Left ventricle myocardium inferior (tissue), 1 donor: ENCODE results near the gene WDR86. TPM values are rescaled to one million over a fixed set of nuclear protein-coding genes. Genes with fewer than 3 reads are reported as not detected.

Experiments used
- DNase-seq: peaks from one replicate; pipeline ENCODE4 v3.0.0-alpha.2; 2020
- H3K27ac ChIP-seq: fragments of 200-600 bp; replicated peaks from 2 replicates; pipeline ENCODE4 v1.8.0; 2021
- H3K27me3 ChIP-seq: fragments of 200-600 bp; 2 replicates; pipeline ENCODE4 v1.8.0; 2021; ENCODE audit warnings: low read depth
- H3K36me3 ChIP-seq: fragments of 200-600 bp; 2 replicates; pipeline ENCODE4 v1.8.0; 2021
- H3K4me1 ChIP-seq: fragments of 200-600 bp; 2 replicates; pipeline ENCODE4 v1.8.0; 2021
- H3K4me3 ChIP-seq: fragments of 200-600 bp; 2 replicates; pipeline ENCODE4 v1.8.0; 2021; ENCODE audit warnings: mild to moderate bottlenecking, moderate library complexity
- H3K9me3 ChIP-seq: fragments of 200-600 bp; replicated peaks from 2 replicates; pipeline ENCODE4 v1.8.0; 2021
- CTCF ChIP-seq: fragments of 200-600 bp; IDR thresholded peaks from 2 replicates; pipeline ENCODE4 v1.8.0; 2021; ENCODE audit warnings: antibody characterized with exemption, mild to moderate bottlenecking, borderline replicate concordance
- intact Hi-C: fragments of 100-400 bp; cut with micrococcal nuclease; formaldehyde crosslinking; loops from one replicate; pipeline ENCODE4 v1.11.0; 2022
- total RNA-seq: library from RNA; stranded (reverse); fragmentation: NEBNext Ultra II Directional; extraction: Animal tissue kit (Norgen Biotek cat#: 25700); gene quantifications from one replicate; pipeline ENCODE4 v1.2.1, GENCODE V29; 2021
- donor health status: DM: no; HTN: yes; CAD: no; lungs with severe emphysema.

The WDR86 gene
- total RNA-seq, 1 donor from 2014 or later = 0.16 TPM

GRCh38 chr7:151397026-151397425 lies 12.8 kb downstream of the WDR86 start:
- Histone ChIP-seq H3K27me3 (peaks cover 38% of the 10 kb centered on the region), H3K36me3 (no peaks in the 10 kb centered on the region), H3K27ac (peak overlapping the region; percentile 54), H3K4me1 (no peaks in the 10 kb centered on the region), H3K4me3 (no peak overlapping the region), H3K9me3 (no peaks in the 10 kb centered on the region)
- intact Hi-C loops = no loop called here
- TF ChIP-seq CTCF = no peak
- no peak for DNase-seq

- Histone ChIP-seq H3K4me1 (no peaks in the 10 kb centered on the region), H3K4me3 (no peak overlapping the region), H3K27me3 (peaks cover 38% of the 10 kb centered on the region), H3K9me3 (no peaks in the 10 kb centered on the region), H3K27ac (no peak overlapping the region), H3K36me3 (no peaks in the 10 kb centered on the region)
- DNase-seq = no peak
- no peak for TF ChIP-seq CTCF
- intact Hi-C loops = no loop called here
Observed at GRCh38 chr7:151396328-151396970, 13.4 kb downstream of the WDR86 start.

- Histone ChIP-seq H3K4me1 (no peaks in the 10 kb centered on the region), H3K9me3 (no peaks in the 10 kb centered on the region), H3K27ac (no peak overlapping the region), H3K4me3 (no peak overlapping the region), H3K36me3 (no peaks in the 10 kb centered on the region), H3K27me3 (peaks cover 30% of the 10 kb centered on the region)
- intact Hi-C loops = no loop called here
- no peak for TF ChIP-seq CTCF
- no peak for DNase-seq
Observed at GRCh38 chr7:151395036-151395367, 14.8 kb downstream of the WDR86 start.

- no peak overlapping the region for H3K4me3 ChIP-seq
- peaks cover 26% of the 10 kb centered on the region for H3K27me3 ChIP-seq
- intact Hi-C loops = no loop called here
- no peak overlapping the region for H3K27ac ChIP-seq
- no peaks in the 10 kb centered on the region for H3K4me1 ChIP-seq
- no peaks in the 10 kb centered on the region for H3K9me3 ChIP-seq
- no peaks in the 10 kb centered on the region for H3K36me3 ChIP-seq
- DNase-seq = no peak
- TF ChIP-seq CTCF = no peak
Observed at GRCh38 chr7:151394076-151395035, 15.5 kb downstream of the WDR86 start.

GRCh38 chr7:151393031-151393977 lies 16.5 kb downstream of the WDR86 start:
- Histone ChIP-seq H3K4me3 (no peak overlapping the region), H3K27me3 (peaks cover 26% of the 10 kb centered on the region), H3K36me3 (no peaks in the 10 kb centered on the region), H3K4me1 (no peaks in the 10 kb centered on the region), H3K9me3 (no peaks in the 10 kb centered on the region), H3K27ac (no peak overlapping the region)
- intact Hi-C loops = no loop called here
- TF ChIP-seq CTCF = no peak
- peak; percentile 2 for DNase-seq
